ENCODE data around the gene GPATCH8. TPM values are rescaled to one million over a fixed set of nuclear protein-coding genes. Genes with fewer than 3 reads are reported as not detected.

GPATCH8 gene
- total RNA-seq, 1 donor from 2014 or later: 62.6 TPM

DNA sequence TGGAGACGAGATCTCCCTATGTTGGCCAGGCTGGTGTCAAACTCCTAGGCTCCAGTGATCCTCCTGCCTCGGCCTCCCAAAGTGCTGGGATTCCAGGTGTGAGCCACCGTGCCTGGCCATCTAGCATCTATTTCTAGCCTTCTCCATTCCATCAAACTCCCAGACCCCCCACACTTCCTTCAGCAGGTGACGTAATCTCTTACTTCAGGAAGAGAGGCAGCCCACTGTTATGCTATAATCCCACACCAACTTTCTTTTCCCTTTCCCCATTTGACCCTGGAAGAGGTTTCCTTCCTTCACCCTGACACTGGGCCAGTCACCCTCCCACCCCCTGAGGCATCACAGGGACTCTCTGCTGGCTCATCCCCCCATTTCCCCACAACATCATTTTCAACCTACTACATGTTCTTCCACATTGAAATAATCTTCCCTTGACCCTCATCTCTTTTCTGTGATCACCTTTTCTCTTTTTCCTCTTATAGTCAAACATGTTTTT, 121.3 kb downstream of the GPATCH8 start:
- H3K9me3 Mint-ChIP-seq (ENCODE audit: unreplicated experiment): peaks cover 2% of the 10 kb centered on the region
- H3K27me3 Mint-ChIP-seq (ENCODE audit: unreplicated experiment): peaks cover 10% of the 10 kb centered on the region
- TF ChIP-seq, protein P1, sequence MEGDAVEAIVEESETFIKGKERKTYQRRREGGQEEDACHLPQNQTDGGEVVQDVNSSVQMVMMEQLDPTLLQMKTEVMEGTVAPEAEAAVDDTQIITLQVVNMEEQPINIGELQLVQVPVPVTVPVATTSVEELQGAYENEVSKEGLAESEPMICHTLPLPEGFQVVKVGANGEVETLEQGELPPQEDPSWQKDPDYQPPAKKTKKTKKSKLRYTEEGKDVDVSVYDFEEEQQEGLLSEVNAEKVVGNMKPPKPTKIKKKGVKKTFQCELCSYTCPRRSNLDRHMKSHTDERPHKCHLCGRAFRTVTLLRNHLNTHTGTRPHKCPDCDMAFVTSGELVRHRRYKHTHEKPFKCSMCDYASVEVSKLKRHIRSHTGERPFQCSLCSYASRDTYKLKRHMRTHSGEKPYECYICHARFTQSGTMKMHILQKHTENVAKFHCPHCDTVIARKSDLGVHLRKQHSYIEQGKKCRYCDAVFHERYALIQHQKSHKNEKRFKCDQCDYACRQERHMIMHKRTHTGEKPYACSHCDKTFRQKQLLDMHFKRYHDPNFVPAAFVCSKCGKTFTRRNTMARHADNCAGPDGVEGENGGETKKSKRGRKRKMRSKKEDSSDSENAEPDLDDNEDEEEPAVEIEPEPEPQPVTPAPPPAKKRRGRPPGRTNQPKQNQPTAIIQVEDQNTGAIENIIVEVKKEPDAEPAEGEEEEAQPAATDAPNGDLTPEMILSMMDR (IDR thresholded peaks at IDR 0.05; ENCODE audit: partially characterized antibody, unreplicated experiment): no peak
- no peak overlapping the region for H3K4me3 Mint-ChIP-seq (ENCODE audit: unreplicated experiment)
- no peaks in the 10 kb centered on the region for H3K4me1 Mint-ChIP-seq (ENCODE audit: low read depth, unreplicated experiment)
- no peaks in the 10 kb centered on the region for H3K36me3 Mint-ChIP-seq (ENCODE audit: unreplicated experiment)
- H3K27ac Mint-ChIP-seq (ENCODE audit: unreplicated experiment): no peak overlapping the region
- no peak for DNase-seq

DNA sequence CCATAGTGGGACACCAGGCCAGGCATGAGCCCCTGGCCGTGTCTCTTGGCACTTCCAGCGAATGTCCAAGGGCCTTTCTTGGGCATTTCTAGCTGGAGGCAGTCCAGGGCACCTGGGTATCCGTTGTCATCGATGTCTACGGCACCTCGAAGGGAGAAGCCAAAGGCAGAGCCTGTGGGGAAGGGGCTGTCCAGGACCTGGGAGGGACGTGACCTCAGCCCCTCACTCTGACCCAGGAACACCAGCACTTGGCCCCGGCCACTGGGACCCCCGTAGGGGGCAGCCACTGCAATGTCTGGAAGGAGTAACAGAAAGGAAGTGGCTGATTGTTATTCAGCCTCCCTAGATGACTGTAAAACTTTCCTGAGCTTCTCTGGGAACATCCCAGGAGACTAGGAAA, 122.4 kb downstream of the GPATCH8 start:
- Mint-ChIP-seq H3K36me3 (ENCODE audit: unreplicated experiment) (no peaks in the 10 kb centered on the region), H3K4me3 (ENCODE audit: unreplicated experiment) (no peak overlapping the region), H3K27me3 (ENCODE audit: unreplicated experiment) (peaks cover 5% of the 10 kb centered on the region)

GRCh38 chr17:44379887-44380286, 123.3 kb downstream of the GPATCH8 start:
- no peak for DNase-seq
- no peak overlapping the region for H3K4me3 Mint-ChIP-seq (ENCODE audit: unreplicated experiment)

More for the DNA sequence above, 122.4 kb downstream of the GPATCH8 start:
- Mint-ChIP-seq H3K27ac (ENCODE audit: unreplicated experiment) (no peak overlapping the region), H3K4me1 (ENCODE audit: low read depth, unreplicated experiment) (no peaks in the 10 kb centered on the region), H3K9me3 (ENCODE audit: unreplicated experiment) (peaks cover 3% of the 10 kb centered on the region)
- no peak for DNase-seq
- TF ChIP-seq, protein P1 (IDR thresholded peaks at IDR 0.05; ENCODE audit: partially characterized antibody, unreplicated experiment): no peak

GRCh38 chr17:44378171-44378705, 125.0 kb downstream of the GPATCH8 start:
- no peak overlapping the region for H3K27ac Mint-ChIP-seq (ENCODE audit: unreplicated experiment)
- no peak for DNase-seq
- no peak overlapping the region for H3K4me3 Mint-ChIP-seq (ENCODE audit: unreplicated experiment)
- H3K9me3 Mint-ChIP-seq (ENCODE audit: unreplicated experiment): peaks cover 2% of the 10 kb centered on the region
- H3K27me3 Mint-ChIP-seq (ENCODE audit: unreplicated experiment): peaks cover 5% of the 10 kb centered on the region
- no peaks in the 10 kb centered on the region for H3K4me1 Mint-ChIP-seq (ENCODE audit: low read depth, unreplicated experiment)
- no peaks in the 10 kb centered on the region for H3K36me3 Mint-ChIP-seq (ENCODE audit: unreplicated experiment)
- TF ChIP-seq, protein P1 (IDR thresholded peaks at IDR 0.05; ENCODE audit: partially characterized antibody, unreplicated experiment): no peak

More at GRCh38 chr17:44379887-44380286, 123.3 kb downstream of the GPATCH8 start:
- no peaks in the 10 kb centered on the region for H3K36me3 Mint-ChIP-seq (ENCODE audit: unreplicated experiment)
- no peak overlapping the region for H3K27ac Mint-ChIP-seq (ENCODE audit: unreplicated experiment)
- H3K4me1 Mint-ChIP-seq (ENCODE audit: low read depth, unreplicated experiment): no peaks in the 10 kb centered on the region
- TF ChIP-seq, protein P1 (IDR thresholded peaks at IDR 0.05; ENCODE audit: partially characterized antibody, unreplicated experiment): no peak
- peaks cover 3% of the 10 kb centered on the region for H3K9me3 Mint-ChIP-seq (ENCODE audit: unreplicated experiment)
- H3K27me3 Mint-ChIP-seq (ENCODE audit: unreplicated experiment): peaks cover 5% of the 10 kb centered on the region

- DNase-seq: no peak
- Mint-ChIP-seq H3K4me3 (ENCODE audit: unreplicated experiment) (no peak overlapping the region), H3K36me3 (ENCODE audit: unreplicated experiment) (no peaks in the 10 kb centered on the region), H3K4me1 (ENCODE audit: low read depth, unreplicated experiment) (no peaks in the 10 kb centered on the region), H3K9me3 (ENCODE audit: unreplicated experiment) (peaks cover 2% of the 10 kb centered on the region), H3K27me3 (ENCODE audit: unreplicated experiment) (peaks cover 3% of the 10 kb centered on the region), H3K27ac (ENCODE audit: unreplicated experiment) (no peak overlapping the region)
- TF ChIP-seq, protein P1 (IDR thresholded peaks at IDR 0.05; ENCODE audit: partially characterized antibody, unreplicated experiment): no peak
Observed at GRCh38 chr17:44376779-44377178, 126.4 kb downstream of the GPATCH8 start.
